NB4 (cell line): Measurements from ENCODE around the gene DNHD1.

Source experiments
- CTCF ChIP-seq: IDR thresholded peaks from one replicate; pipeline ENCODE4 v1.5.1; 2012; ENCODE audit warnings: low read depth, low read length
- MAX ChIP-seq: IDR thresholded peaks from 2 replicates; pipeline ENCODE4 v1.6.1; 2011; ENCODE audit warnings: low read depth, low read length
- MYC ChIP-seq: IDR thresholded peaks from 2 replicates; pipeline ENCODE4 v1.6.1; 2011; ENCODE audit warnings: low read depth, low read length
- POLR2A ChIP-seq: IDR thresholded peaks from 2 replicates; pipeline ENCODE4 v1.6.1; 2011; ENCODE audit warnings: mild to moderate bottlenecking; ENCODE audit not compliant: insufficient read length; ENCODE audit errors: extremely low read depth

DNA sequence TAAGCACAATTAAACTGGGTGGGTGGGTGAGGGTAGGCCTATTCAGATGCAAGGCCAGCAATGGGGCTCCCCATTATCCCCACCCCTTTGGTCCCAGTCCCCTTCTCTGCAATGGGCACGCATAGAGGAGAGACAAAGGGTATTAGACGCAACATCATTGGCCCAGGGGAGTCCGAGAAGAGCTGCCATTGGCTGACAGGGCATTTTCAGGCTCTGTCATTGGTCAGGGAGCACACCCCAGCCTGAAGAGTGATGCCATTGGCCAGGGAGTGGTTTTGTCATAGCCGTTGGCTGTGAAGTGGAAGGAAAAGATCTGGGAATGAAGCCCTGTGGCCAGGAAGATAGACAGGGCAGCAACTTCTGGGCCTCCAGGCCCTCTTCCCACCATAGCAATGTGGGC is 20.5 kb upstream of the DNHD1 start:
- no peak for TF ChIP-seq MYC
- no peak for TF ChIP-seq CTCF
- TF ChIP-seq POLR2A: no peak
- TF ChIP-seq MAX: no peak
